ENCODE results near the gene PPP3CA.

DNA sequence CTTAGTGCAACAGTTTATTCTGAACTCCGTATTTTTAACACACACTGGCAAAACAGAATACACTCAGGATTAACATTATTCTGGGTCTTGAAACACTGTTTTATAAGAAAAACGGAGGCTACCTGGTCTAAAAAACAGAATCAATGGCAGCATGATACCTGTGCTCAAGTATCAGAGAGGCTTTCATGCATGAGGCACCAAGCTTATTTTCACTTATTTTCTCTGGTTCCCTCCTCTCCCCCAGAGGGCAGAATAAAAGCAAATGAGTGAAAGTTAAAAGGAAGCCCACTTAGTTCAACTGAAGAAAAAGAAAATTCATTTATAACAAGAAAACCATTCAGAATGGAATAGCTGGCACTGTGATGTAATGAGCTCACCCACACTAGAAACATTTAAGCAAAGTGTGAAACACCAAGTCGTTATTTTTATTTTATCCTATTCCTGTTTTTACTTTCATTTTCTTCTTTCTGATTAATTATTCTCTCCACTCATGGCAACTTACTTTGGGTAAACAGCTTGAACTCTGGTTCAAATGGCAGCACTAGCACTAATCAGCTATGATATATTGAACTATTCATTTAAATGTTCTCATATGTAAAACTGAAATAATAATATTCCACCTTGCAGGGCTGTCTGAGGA lies 211.8 kb downstream of the PPP3CA start:
- TF ChIP-seq EGR1 (IDR thresholded peaks at IDR 0.05) (no peak), EP300 (IDR thresholded peaks at IDR 0.05; ENCODE audit: borderline replicate concordance) (no peak), REST (IDR thresholded peaks at IDR 0.05; ENCODE audit: low read depth) (no peak), YY1 (IDR thresholded peaks at IDR 0.05; ENCODE audit: low read depth) (no peak), TAF1 (IDR thresholded peaks at IDR 0.05; ENCODE audit: low read depth) (no peak), FOXM1 (IDR thresholded peaks at IDR 0.05; ENCODE audit: borderline replicate concordance, low read depth) (no peak), MAX (IDR thresholded peaks at IDR 0.05) (no peak), NFIC (IDR thresholded peaks at IDR 0.05) (no peak), RAD21 (IDR thresholded peaks at IDR 0.05; ENCODE audit: low read depth) (no peak), TEAD4 (IDR thresholded peaks at IDR 0.05) (no peak), ZBTB7A (IDR thresholded peaks at IDR 0.05; ENCODE audit: low read depth) (no peak), CEBPB (IDR thresholded peaks at IDR 0.05) (no peak), USF1 (IDR thresholded peaks at IDR 0.05) (no peak)
